B cell (primary cell): ENCODE measurements around the gene FFAR4. TPM values are rescaled to one million over a fixed set of nuclear protein-coding genes. Genes with fewer than 3 reads are reported as not detected.

Source experiments
- ATAC-seq: fragments of 200-7000 bp; cut with Tn5 transposase; one replicate; pipeline ENCODE4 v1.10.0; 2021; ENCODE audit warnings: low read depth, mild to moderate bottlenecking, moderate number of reproducible peaks, moderate library complexity
- CTCF ChIA-PET: fragments of 350-600 bp; sonication (Branson Sonifier 250); formaldehyde crosslinking; loops from one replicate; lab custom pipeline; 2021; ENCODE audit warnings: antibody characterized with exemption, inconsistent platforms; lab: Charles Lee
- POLR2A ChIA-PET: fragments of 350-600 bp; sonication (Branson Sonifier 250); formaldehyde crosslinking; loops from one replicate; lab custom pipeline; 2021; ENCODE audit warnings: antibody characterized with exemption; lab: Charles Lee
- DNase-seq: peaks from one replicate; pipeline ENCODE4 v3.0.0; 2013
- H2AFZ ChIP-seq: 2 replicates; pipeline ENCODE4 v1.6.1; 2012; ENCODE audit warnings: mild to moderate bottlenecking, low read depth, low read length; ENCODE audit not compliant: insufficient read depth, poor library complexity, severe bottlenecking
- H3K27ac ChIP-seq, 2 donors: 1 replicate in 1 of 2; 2 replicates in 1 of 2; pipeline ENCODE4 v1.5.1; 2012 to 2013; ENCODE audit warnings: low read length in 2 of 2, mild to moderate bottlenecking in 2 of 2, moderate library complexity in 1 of 2
- H3K27me3 ChIP-seq, 4 experiments: fragments of 200-600 bp in 1 of 4; sonication (generic) in 1 of 4; replicated peaks in 1 of 4; 1 replicate in 2 of 4; 2 replicates in 2 of 4; pipeline versions ENCODE4 v1.6.1 to v1.7.0; 2013 to 2016; ENCODE audit warnings: low read length in 3 of 4, mild to moderate bottlenecking in 2 of 4, mixed read lengths in 1 of 4, moderate library complexity in 1 of 4; ENCODE audit not compliant: insufficient read depth in 4 of 4, control insufficient read depth in 3 of 4; ENCODE audit errors: control extremely low read depth in 1 of 4
- H3K36me3 ChIP-seq, 2 experiments: replicated peaks in 1 of 2; 1 replicate in 1 of 2; 2 replicates in 1 of 2; pipeline versions ENCODE4 v1.6.1 to v1.7.1; 2013; ENCODE audit warnings: low read length in 1 of 2; ENCODE audit not compliant: insufficient read depth in 2 of 2, control insufficient read depth in 1 of 2; ENCODE audit errors: control extremely low read depth in 1 of 2, extremely low read depth in 1 of 2
- H3K4me1 ChIP-seq, 2 donors: fragments of 200-600 bp in 1 of 2; sonication (generic) in 1 of 2; 1 replicate in 1 of 2; 2 replicates in 1 of 2; pipeline versions ENCODE4 v1.5.1 to v1.6.1; 2013 to 2017; ENCODE audit warnings: low read length in 2 of 2; ENCODE audit not compliant: control insufficient read depth in 2 of 2, insufficient read depth in 2 of 2
- H3K4me2 ChIP-seq: replicated peaks from 2 replicates; pipeline ENCODE3; 2012; ENCODE audit warnings: mild to moderate bottlenecking, low read depth, low read length; ENCODE audit not compliant: poor library complexity, severe bottlenecking
- H3K4me3 ChIP-seq, 5 experiments: fragments of 200-600 bp in 1 of 5; sonication (generic) in 1 of 5; 1 replicate in 3 of 5; 2 replicates in 2 of 5; pipeline versions ENCODE4 v1.5.1 to v1.7.0; 2011 to 2016; ENCODE audit warnings: low read length in 4 of 5, mild to moderate bottlenecking in 4 of 5, low read depth in 2 of 5, control low read depth in 1 of 5, moderate library complexity in 1 of 5; ENCODE audit not compliant: insufficient read depth in 1 of 5; ENCODE audit errors: control extremely low read depth in 1 of 5, extremely low read depth in 1 of 5
- H3K79me2 ChIP-seq: fragments of 200-600 bp; sonication (generic); one replicate; pipeline ENCODE4 v1.6.0; 2016; ENCODE audit warnings: low read length; ENCODE audit not compliant: control insufficient read depth, insufficient read depth
- H3K9ac ChIP-seq: fragments of 200-600 bp; sonication (generic); 2 replicates; pipeline ENCODE4 v1.6.1; 2017; ENCODE audit warnings: mild to moderate bottlenecking, low read length, moderate library complexity
- H3K9me3 ChIP-seq, 3 donors: one replicate each; pipeline versions ENCODE4 v1.6.1 to v1.7.1; 2013; ENCODE audit warnings: low read length in 2 of 3; ENCODE audit not compliant: control insufficient read depth in 2 of 3, insufficient read depth in 1 of 3; ENCODE audit errors: control extremely low read depth in 1 of 3
- H4K20me1 ChIP-seq: 2 replicates; pipeline ENCODE4 v1.6.0; 2012; ENCODE audit warnings: mild to moderate bottlenecking, low read length; ENCODE audit not compliant: insufficient read depth, control insufficient read depth, poor library complexity, severe bottlenecking
- H3K27ac Mint-ChIP-seq: one replicate; pipeline ENCODE4 v1.8.0; 2021; ENCODE audit warnings: mixed read lengths
- H3K27me3 Mint-ChIP-seq: one replicate; pipeline ENCODE4 v1.8.0; 2021; ENCODE audit warnings: mixed read lengths
- H3K4me1 Mint-ChIP-seq: one replicate; pipeline ENCODE4 v1.8.0; 2021; ENCODE audit warnings: mixed read lengths
- H3K4me3 Mint-ChIP-seq: one replicate; pipeline ENCODE4 v1.8.0; 2021; ENCODE audit warnings: mixed read lengths
- H3K9me3 Mint-ChIP-seq: one replicate; pipeline ENCODE4 v1.8.0; 2022; ENCODE audit warnings: mixed read lengths; ENCODE audit not compliant: insufficient read depth
- CTCF ChIP-seq: fragments of 200-600 bp; IDR thresholded peaks from one replicate; pipeline ENCODE4 v1.8.0; 2022; ENCODE audit warnings: antibody characterized with exemption, mild to moderate bottlenecking
- EZH2 ChIP-seq: IDR thresholded peaks from 2 replicates; pipeline ENCODE4 v1.6.1; 2012; ENCODE audit warnings: borderline replicate concordance, low read depth, mild to moderate bottlenecking, moderate library complexity, low read length; ENCODE audit not compliant: insufficient read depth, poor library complexity, severe bottlenecking
- WGBS: methylation state at CpG from one replicate; pipeline ENCODE4 v1.1.5; 2013; ENCODE audit warnings: missing lambda C conversion rate; ENCODE audit not compliant: insufficient coverage; 5-methylcytosine and 5-hydroxymethylcytosine counted together
- intact Hi-C: fragments of 100-400 bp; cut with micrococcal nuclease; formaldehyde crosslinking; loops from one replicate; pipeline ENCODE4 v1.10.0; 2022
- polyA plus RNA-seq: library from polyadenylated mRNA; depleted of rRNA; stranded (reverse); fragments of >200 nt; gene quantifications from 2 replicates; pipeline ENCODE4 v1.2.3, GENCODE V29; 2012
- total RNA-seq, 2 donors: library from RNA; stranded (reverse); fragments of 120-200 nt in 1 of 2; gene quantifications; 1 replicate in 1 of 2; 2 replicates in 1 of 2; pipeline versions ENCODE4 v1.2.3 to v1.2.4, GENCODE V29; 2013 to 2022

Gene FFAR4
- total and polyA plus RNA-seq, 2 donors (not counting 1 experiment from before 2014, with no cell fraction given) = not detected

GRCh38 chr10:93594518-93594917, 28.1 kb downstream of the FFAR4 start:
- Histone ChIP-seq H4K20me1 (no peaks in the 10 kb centered on the region), H3K4me2 (no peak overlapping the region), H3K9me3 (no peaks in the 10 kb centered on the region), H3K79me2 (no peaks in the 10 kb centered on the region), H3K9ac (no peak overlapping the region), H3K36me3 (no peaks in the 10 kb centered on the region), H2AFZ (no peak overlapping the region), H3K4me1 (no peaks in the 10 kb centered on the region), H3K4me3 (no peak overlapping the region), H3K27ac (no peak overlapping the region), H3K27me3 (peaks cover 0 to 4% (median 0%) of the 10 kb centered on the region in 4 experiments)
- DNase-seq (no peak), ATAC-seq (no peak)
- H3K4me3 Mint-ChIP-seq = no peak overlapping the region
- 86% methylated on average over 7 of the region's 7 CpGs for WGBS
- CTCF ChIA-PET = no interaction called here
- no peak overlapping the region for H3K27ac Mint-ChIP-seq
- POLR2A ChIA-PET = no interaction called here
- H3K27me3 Mint-ChIP-seq = peaks cover 10% of the 10 kb centered on the region
- TF ChIP-seq CTCF (no peak), EZH2 (no peak)
- intact Hi-C loops = no loop called here
- H3K4me1 Mint-ChIP-seq = no peaks in the 10 kb centered on the region
- H3K9me3 Mint-ChIP-seq = no peaks in the 10 kb centered on the region

GRCh38 chr10:93595378-93596161, 29.1 kb downstream of the FFAR4 start:
- Histone ChIP-seq H3K4me3 (no peak overlapping the region), H3K9me3 (no peaks in the 10 kb centered on the region), H3K27me3 (peaks cover 0 to 6% (median 0%) of the 10 kb centered on the region in 4 experiments), H3K9ac (no peak overlapping the region), H3K27ac (no peak overlapping the region), H4K20me1 (no peaks in the 10 kb centered on the region), H3K36me3 (no peaks in the 10 kb centered on the region), H3K79me2 (no peaks in the 10 kb centered on the region), H3K4me1 (no peaks in the 10 kb centered on the region), H3K4me2 (no peak overlapping the region), H2AFZ (no peak overlapping the region)
- ChIA-PET CTCF (no interaction called here), POLR2A (no interaction called here)
- no peak for TF ChIP-seq EZH2
- no peak overlapping the region for H3K27ac Mint-ChIP-seq
- no peaks in the 10 kb centered on the region for H3K9me3 Mint-ChIP-seq
- H3K27me3 Mint-ChIP-seq = peaks cover 21% of the 10 kb centered on the region
- H3K4me1 Mint-ChIP-seq = peaks cover 1% of the 10 kb centered on the region
- no peak overlapping the region for H3K4me3 Mint-ChIP-seq
- no peak for ATAC-seq
- 83% methylated on average over 5 of the region's 5 CpGs for WGBS
- DNase-seq = no peak
- intact Hi-C loops = no loop called here
